CD4-positive, alpha-beta T cell treated with Interferon gamma for 1 hour (primary cell): ENCODE measurements around the gene CARNS1.
"Not testable (repeated sequence)": the region's sequence is repeated elsewhere in the genome, so short reads cannot be mapped to it uniquely, and the experiment has no call there.

ENCODE experiments used
- DNase-seq: peaks from one replicate; pipeline ENCODE4 v3.0.0-alpha.2; 2020

Gene CARNS1

DNA sequence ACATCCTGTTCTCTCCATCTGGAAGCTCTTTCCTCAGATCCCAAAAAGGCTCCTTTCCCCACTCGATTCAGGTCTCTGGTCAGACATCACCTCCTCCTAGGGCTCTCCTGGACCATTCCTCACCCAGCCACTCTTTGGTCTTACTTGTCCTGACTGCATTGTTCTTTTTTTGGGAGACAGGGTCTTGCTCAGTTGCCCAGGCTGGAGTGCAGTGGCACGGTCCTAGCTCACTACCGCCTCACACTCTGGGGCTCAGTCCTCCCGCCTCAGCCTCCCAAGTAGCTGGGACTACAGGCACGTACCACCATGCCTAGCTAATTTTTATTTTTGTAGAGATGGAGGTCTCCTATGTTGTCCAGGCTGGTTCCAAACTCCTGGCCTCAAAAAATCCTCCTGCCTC lies 30.0 kb downstream of the CARNS1 start:
- DNase-seq = no peak

GRCh38 chr11:67448220-67448609 lies 32.7 kb downstream of the CARNS1 start:
- DNase-seq = no peak

- DNase-seq = no peak
These were observed 33.8 kb downstream of the CARNS1 start for GRCh38 chr11:67449116-67449844.

DNA sequence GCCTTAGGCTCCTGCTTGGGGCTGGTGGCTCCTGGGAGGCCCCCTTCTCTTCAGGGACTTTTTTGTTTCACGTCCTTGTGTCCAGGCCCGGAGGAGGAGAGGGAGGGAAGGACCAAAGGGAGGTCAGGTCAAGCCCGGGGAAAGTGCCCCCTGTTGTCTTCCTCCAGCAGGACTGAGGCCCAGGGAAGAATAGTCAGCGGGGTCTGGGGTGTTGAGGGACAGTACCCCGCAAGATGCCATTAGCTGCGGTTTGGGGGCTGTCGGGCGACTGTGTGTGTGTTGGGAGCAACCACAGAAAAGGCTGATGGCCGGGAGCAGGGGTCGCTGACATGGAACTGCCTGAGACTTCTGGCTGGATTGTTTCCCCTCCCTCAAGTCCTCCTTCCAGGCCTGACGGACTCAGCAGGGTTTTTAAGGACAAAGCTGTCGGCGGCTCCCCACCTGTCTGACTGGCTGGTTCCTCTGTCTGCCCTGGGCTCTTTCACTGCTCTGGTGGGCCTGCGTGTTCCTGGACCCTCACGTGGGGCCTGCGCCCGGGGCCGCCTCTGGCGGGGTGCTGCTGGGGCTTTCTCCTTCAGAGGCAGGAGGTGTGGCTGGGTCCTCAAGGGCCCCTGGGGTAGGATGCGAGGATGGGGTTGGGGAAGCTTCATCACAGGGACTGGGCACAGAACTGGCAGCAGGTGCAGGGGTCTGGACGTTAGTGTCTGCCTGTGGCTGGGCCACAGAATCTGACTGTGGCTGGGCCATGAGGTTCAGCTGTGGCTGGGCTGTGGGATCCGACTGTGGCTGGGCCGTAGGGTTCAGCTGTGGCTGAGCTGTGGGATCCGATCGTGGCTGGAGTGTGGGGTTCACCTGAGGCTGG lies 35.5 kb downstream of the CARNS1 start:
- DNase-seq = no peak

DNA sequence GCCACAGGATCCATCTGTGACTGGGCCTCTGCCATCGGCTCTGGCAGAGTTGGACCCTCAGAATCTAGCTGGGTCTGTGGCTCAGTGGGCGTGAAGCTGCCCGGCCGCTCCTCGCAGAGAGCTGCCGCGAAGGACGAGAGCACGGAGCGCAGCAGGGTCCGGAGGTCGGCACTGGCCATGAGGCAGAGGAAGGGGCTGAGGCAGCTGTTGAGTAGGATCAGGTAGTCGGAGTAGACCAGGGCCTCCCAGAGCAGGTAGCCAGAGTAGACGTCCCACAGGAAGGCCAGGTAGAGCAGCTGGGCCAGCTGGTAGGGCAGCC lies 36.1 kb downstream of the CARNS1 start:
- no peak for DNase-seq

DNA sequence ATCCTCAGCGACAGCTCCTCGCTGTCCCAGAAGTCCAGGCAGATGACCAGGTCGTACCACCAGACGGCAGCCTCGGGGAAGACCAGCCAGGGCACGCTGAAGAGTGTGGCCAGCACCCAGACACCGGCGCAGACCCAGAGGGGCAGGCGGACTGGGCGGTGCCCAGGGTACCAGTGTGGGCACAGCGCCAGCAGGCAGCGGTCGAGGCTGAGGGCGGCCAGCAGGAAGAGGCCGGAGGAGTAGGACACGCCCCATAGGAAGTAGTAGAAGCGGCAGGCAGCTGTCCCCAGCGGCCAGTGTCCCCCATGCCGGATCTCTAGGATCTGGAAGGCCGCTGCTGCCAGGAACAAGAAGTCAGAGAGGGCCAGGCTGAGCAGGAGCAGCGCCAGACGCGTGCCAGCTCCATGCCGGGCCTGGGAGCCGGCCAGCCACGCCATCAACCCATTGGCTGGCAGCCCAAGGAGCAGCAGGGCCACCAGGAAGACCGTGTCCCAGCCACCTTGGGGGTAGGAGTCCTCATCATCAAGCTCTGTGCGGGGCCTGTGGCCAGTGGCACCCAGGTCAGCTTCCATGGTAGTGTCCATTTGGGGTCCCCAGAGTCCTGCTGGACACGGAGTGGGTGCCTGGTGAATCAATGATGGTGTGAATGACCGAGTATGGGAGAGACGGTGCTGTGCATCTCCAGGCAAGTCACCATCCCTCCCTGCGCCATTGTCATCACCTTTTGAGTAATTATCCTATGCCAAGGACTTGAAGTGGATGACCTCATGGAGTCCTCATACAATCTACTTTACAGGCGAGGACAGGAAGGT lies 36.9 kb downstream of the CARNS1 start, which contains the start of gene GPR152:
TSS of gene GPR152 (minus strand) at position 589 of the 812 bp plus-strand sequence. CDS start at position 584, 5 bp downstream.
- DNase-seq = no peak

GRCh38 chr11:67453816-67454732 lies 38.6 kb downstream of the CARNS1 start:
- no peak for DNase-seq

DNA sequence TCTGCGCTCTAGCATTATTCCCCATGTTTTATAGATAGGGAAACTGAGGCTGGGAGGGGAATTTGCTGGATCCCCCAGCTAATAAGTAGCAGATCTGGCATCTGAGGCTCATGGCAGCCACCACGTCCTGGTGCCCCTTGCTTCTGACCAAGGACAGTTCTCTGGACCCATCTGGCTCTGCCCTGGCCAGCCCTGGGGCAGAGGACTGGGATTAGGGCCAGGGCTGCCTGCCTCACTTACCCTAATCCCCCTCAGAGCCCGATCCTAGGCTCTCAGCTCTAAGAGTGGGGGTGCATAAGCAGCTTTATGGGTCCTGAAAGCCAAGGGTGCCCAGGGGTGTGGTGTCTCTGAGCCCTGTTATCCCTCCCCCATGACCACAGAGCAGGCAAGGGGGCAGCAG lies 39.6 kb downstream of the CARNS1 start, which contains the start of gene CABP4:
TSS of gene CABP4 (plus strand) at position 301 of the 400 bp plus-strand sequence. CDS start at position 371, 70 bp downstream.
- no peak for DNase-seq

DNA sequence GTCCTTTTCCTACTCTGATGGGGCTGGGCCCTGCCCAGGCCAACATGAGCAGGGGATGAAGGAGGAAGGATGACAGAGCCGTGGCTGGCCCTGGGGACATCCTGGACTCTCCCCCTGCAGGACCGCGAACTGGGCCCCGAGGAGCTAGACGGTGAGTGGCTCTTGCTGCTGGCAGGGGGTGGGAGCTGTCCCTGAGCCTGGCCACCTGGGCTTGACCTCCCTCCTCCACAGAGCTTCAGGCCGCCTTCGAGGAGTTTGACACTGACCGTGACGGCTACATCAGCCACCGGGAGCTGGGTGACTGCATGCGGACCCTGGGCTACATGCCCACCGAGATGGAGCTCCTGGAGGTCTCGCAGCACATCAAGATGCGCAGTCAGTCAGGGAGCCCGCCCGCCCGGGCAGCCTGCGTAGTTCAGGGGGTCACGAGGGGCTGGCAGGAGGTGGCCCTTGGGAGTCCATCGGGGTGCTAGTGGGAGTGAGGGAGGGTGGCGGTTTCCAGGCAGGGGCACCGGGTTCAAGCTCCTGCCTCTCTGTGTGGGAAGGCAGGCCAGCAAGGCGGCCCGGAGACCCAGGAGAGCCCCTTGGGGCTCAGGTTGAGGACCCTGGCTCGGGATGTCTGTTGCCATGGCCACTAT lies 40.7 kb downstream of the CARNS1 start:
- DNase-seq = no peak

DNA sequence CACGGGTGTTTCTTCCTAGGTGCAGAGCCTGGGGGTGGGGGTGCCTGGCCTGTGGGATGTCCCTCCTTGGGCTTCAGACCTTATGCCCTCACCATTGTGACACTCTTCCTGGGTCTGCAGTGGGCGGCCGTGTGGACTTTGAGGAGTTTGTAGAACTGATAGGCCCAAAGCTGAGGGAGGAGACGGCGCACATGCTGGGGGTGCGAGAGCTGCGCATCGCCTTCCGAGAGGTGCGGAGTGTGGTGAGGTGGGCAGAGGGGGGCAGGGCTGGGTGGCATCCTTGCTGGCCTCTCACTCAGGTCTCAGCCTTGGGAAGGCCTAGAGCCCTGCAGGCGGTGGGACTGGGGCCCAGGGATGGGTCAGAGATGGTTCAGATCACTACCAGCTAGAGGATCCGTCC lies 42.0 kb downstream of the CARNS1 start:
- no peak for DNase-seq

- no peak for DNase-seq
These were observed 42.8 kb downstream of the CARNS1 start for GRCh38 chr11:67458266-67458665.

DNA sequence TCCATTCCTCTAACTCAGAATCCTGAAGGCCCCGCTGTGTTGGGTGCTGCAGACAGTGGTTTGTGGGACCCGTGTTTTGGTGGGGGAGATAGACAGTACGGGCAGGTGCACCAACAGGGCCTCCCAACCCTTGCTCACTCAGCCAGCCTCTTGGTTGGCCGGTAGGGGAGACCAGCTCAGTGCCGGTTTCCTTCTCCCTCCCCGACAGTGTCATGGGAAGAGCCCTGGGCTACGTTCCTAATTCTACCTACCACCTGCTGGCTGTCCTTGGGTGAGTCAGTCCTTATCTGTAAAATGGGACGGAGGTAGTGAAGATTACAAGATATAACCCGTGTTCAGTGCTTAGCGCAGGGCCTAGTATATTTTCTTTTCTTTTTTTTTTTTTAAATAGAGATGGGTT lies 47.7 kb downstream of the CARNS1 start:
- DNase-seq = no peak

GRCh38 chr11:67463680-67464410 lies 48.4 kb downstream of the CARNS1 start:
- peak; percentile 68 for DNase-seq

DNA sequence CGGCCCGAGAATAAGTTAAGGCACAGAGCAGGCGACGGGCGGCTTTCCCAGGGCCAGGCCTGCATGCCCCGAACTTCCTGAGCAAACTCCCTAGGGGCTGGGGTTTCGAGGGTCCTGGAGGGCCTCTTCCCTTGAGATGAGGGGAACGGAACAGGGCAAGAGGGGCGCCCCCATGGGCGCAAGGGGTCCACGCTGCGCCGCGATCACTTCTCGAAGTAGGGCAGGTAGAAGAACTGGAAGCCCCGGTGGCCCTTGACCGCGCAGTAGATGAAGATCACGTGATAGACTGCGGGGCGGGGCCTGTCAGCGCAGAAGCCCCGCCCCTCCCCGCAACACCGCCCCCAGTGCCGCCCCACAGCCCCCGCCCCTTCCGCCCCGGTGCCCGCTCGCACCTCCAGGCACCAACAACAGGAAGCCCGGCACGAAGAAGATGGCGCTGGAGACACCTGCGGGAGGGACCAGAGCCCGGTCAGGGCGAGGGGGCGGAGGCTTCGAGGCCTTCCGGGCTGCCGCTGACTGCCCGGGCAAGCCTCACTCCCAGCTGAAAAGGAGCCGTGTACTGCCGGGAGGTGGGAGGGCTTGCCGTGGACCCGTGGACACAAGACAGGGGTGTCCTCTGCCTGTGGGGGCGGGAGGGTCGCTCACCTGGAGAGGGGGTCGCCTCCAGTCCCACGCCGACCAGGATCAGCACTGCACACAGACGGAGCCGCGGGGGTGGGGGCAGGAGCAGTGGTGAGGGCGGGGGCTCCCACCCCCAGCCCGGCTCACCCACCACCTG lies 49.1 kb downstream of the CARNS1 start:
- peak; percentile 95 for DNase-seq

GRCh38 chr11:67465189-67465510 lies 49.7 kb downstream of the CARNS1 start:
- DNase-seq = no peak

- DNase-seq = not testable (repeated sequence)
These were observed 50.1 kb downstream of the CARNS1 start for GRCh38 chr11:67465530-67465929.

- DNase-seq = no peak
These were observed 50.9 kb downstream of the CARNS1 start for GRCh38 chr11:67466367-67466766.

DNA sequence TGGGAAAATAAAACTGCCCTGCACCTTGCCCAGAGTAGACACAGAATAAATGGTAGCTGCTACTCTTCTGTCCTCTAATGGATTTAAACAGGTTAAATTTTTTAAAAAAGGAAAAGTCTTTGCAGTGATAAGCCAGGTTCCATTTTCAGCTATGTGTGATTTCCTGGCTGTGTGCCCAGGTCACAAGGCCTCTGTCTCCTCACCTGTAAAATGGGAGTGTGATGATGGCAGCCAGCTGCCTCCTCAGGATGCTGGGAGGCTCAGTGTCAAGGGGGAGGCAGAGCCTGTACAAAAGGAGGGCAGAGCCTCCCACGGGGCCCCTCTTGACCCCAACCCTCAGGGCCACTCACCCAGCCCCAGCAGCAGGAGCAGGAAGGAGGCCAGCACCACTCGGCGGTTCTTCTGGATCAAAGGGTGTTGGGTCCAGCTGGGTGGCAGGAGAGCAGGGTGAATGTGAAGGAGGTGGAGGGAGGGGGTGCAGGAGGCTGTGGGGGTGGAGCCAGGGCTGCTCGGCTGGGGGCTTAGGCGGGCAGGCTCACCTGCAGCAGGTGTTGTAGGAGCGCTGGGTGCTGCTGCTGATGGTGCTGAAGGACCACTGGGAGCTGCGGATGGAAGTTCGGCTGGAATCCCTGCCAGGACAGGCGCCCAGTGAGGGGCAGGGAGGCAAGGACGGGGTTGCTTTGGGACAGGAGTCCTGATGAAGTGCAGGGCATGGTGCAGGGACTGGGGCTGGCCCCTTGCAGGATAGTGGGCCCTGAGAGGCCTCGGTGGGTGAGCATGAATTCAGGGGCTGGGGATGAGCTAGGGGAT lies 51.7 kb downstream of the CARNS1 start:
- no peak for DNase-seq

GRCh38 chr11:67468056-67468455 lies 52.6 kb downstream of the CARNS1 start:
- DNase-seq = no peak

DNA sequence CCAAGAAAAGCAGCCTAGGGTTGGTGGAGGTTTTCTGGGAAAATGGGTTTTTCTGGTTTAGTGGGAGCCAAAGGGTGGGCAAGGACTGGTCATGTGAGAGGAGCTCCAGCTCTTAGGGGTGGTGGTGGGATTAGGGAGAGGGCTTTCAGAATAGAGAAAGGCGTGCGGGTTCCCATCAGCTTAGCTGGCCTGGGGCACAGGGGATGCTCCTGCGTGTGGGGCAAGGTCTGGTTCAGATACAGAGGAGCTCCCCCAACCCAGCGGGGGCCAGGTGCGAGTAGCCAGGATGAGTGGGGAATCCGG lies 52.9 kb downstream of the CARNS1 start:
- no peak for DNase-seq
